GM23338 (cell line): Measurements from ENCODE around the gene CAMTA1.

Experiments used
- CREB1 ChIP-seq: fragments of 250-450 bp; sonication (Bioruptor Pico); IDR thresholded peaks from 2 replicates; pipeline ENCODE4 v1.5.0; 2020; ENCODE audit warnings: low read depth, mild to moderate bottlenecking, moderate library complexity
- CTCF ChIP-seq, 2 experiments: fragments of 200-600 bp in 1 of 2; sonication (generic) in 1 of 2; conservative IDR thresholded peaks; 2 replicates each; pipeline versions ENCODE4 v1.5.1 to v1.6.1; 2016 to 2017; ENCODE audit warnings: antibody characterized with exemption in 2 of 2, low read depth in 2 of 2, mild to moderate bottlenecking in 2 of 2, moderate library complexity in 1 of 2
- EZH2 ChIP-seq: fragments of 200-600 bp; sonication (generic); IDR thresholded peaks from one replicate; pipeline ENCODE4 v1.8.0; 2017; ENCODE audit warnings: antibody characterized with exemption, mild to moderate bottlenecking, low read depth; ENCODE audit not compliant: unreplicated experiment
- EZH2phosphoT487 ChIP-seq: fragments of 200-600 bp; sonication (generic); IDR thresholded peaks from one replicate; pipeline ENCODE4 v1.8.1; 2018; ENCODE audit warnings: antibody characterized with exemption; ENCODE audit not compliant: unreplicated experiment
- NANOG ChIP-seq: IDR thresholded peaks from 2 replicates; pipeline ENCODE4 v1.6.1; 2016; ENCODE audit warnings: antibody characterized with exemption, borderline replicate concordance
- POLR2AphosphoS5 ChIP-seq: IDR thresholded peaks from 2 replicates; pipeline ENCODE4 v1.6.1; 2016; ENCODE audit warnings: antibody characterized with exemption, low read depth
- STAT1 ChIP-seq: IDR thresholded peaks from one replicate; pipeline ENCODE4 v1.6.1; 2016; ENCODE audit warnings: antibody characterized with exemption; ENCODE audit not compliant: unreplicated experiment
- ZNF462 ChIP-seq: fragments of 250-450 bp; sonication (Bioruptor Pico); IDR thresholded peaks from 2 replicates; pipeline ENCODE4 v1.5.0; 2020; ENCODE audit warnings: mild to moderate bottlenecking, moderate library complexity
- TF ChIP-seq, protein P1 (sequence below): IDR thresholded peaks from one replicate; pipeline ENCODE4 v1.6.1; 2018; ENCODE audit warnings: antibody characterized with exemption; ENCODE audit not compliant: unreplicated experiment

- TF ChIP-seq CTCF (conservative IDR thresholded peaks at IDR 0.05; ENCODE audit: low read depth in 2 of 2): no peak
- no peak for TF ChIP-seq POLR2AphosphoS5
- TF ChIP-seq STAT1: no peak
- TF ChIP-seq, protein P1, sequence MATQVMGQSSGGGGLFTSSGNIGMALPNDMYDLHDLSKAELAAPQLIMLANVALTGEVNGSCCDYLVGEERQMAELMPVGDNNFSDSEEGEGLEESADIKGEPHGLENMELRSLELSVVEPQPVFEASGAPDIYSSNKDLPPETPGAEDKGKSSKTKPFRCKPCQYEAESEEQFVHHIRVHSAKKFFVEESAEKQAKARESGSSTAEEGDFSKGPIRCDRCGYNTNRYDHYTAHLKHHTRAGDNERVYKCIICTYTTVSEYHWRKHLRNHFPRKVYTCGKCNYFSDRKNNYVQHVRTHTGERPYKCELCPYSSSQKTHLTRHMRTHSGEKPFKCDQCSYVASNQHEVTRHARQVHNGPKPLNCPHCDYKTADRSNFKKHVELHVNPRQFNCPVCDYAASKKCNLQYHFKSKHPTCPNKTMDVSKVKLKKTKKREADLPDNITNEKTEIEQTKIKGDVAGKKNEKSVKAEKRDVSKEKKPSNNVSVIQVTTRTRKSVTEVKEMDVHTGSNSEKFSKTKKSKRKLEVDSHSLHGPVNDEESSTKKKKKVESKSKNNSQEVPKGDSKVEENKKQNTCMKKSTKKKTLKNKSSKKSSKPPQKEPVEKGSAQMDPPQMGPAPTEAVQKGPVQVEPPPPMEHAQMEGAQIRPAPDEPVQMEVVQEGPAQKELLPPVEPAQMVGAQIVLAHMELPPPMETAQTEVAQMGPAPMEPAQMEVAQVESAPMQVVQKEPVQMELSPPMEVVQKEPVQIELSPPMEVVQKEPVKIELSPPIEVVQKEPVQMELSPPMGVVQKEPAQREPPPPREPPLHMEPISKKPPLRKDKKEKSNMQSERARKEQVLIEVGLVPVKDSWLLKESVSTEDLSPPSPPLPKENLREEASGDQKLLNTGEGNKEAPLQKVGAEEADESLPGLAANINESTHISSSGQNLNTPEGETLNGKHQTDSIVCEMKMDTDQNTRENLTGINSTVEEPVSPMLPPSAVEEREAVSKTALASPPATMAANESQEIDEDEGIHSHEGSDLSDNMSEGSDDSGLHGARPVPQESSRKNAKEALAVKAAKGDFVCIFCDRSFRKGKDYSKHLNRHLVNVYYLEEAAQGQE: no peak
- no peak for TF ChIP-seq EZH2
- TF ChIP-seq ZNF462 (CRISPR knock-in tag): no peak
- no peak for TF ChIP-seq NANOG
- no peak for TF ChIP-seq EZH2phosphoT487
- TF ChIP-seq CREB1 (CRISPR knock-in tag): no peak
Observed at GRCh38 chr1:7032992-7033391, 247.7 kb downstream of the CAMTA1 start.
